Subcutaneous abdominal adipose tissue (tissue), 5 donors: ENCODE data around the gene KCNJ16.

Experiments used
- H3K27ac ChIP-seq: one replicate; pipeline ENCODE4 v1.7.0; 2013; ENCODE audit warnings: low read depth, mild to moderate bottlenecking, inconsistent platforms, low read length, moderate library complexity
- H3K27me3 ChIP-seq, 5 donors: one replicate each; pipeline ENCODE4 v1.7.0; 2013; ENCODE audit warnings: low read length in 5 of 5, inconsistent platforms in 1 of 5; ENCODE audit not compliant: control insufficient read depth in 5 of 5, insufficient read depth in 4 of 5
- H3K36me3 ChIP-seq, 5 donors: one replicate each; pipeline ENCODE4 v1.7.0; 2013; ENCODE audit warnings: low read length in 5 of 5; ENCODE audit not compliant: control insufficient read depth in 5 of 5, insufficient read depth in 5 of 5
- H3K4me1 ChIP-seq, 5 donors: one replicate each; pipeline ENCODE4 v1.7.0; 2013; ENCODE audit warnings: low read length in 5 of 5, mild to moderate bottlenecking in 3 of 5, moderate library complexity in 1 of 5; ENCODE audit not compliant: control insufficient read depth in 5 of 5, insufficient read depth in 5 of 5
- H3K4me3 ChIP-seq, 5 donors: one replicate each; pipeline ENCODE4 v1.7.0; 2013; ENCODE audit warnings: low read length in 5 of 5, low read depth in 1 of 5
- H3K9ac ChIP-seq, 5 donors: one replicate each; pipeline ENCODE4 v1.7.0; 2013; ENCODE audit warnings: low read length in 5 of 5, mild to moderate bottlenecking in 4 of 5, moderate library complexity in 3 of 5
- H3K9me3 ChIP-seq, 5 donors: one replicate each; pipeline ENCODE4 v1.7.0; 2013; ENCODE audit warnings: low read length in 5 of 5; ENCODE audit not compliant: control insufficient read depth in 5 of 5
- donor health status: healthy.
- donor health status: healthy.
- donor health status: healthy.
- donor health status: healthy.
- donor health status: healthy.

The KCNJ16 gene

GRCh38 chr17:70060415-70060814 is 14.6 kb upstream of the KCNJ16 start:
- Histone ChIP-seq H3K27ac (no peak overlapping the region), H3K36me3 (no peaks in the 10 kb centered on the region), H3K9me3 (no peaks in the 10 kb centered on the region), H3K9ac (no peak overlapping the region), H3K4me1 (no peaks in the 10 kb centered on the region), H3K27me3 (no peaks in the 10 kb centered on the region), H3K4me3 (no peak overlapping the region)

GRCh38 chr17:70067134-70067533 is 7.9 kb upstream of the KCNJ16 start:
- H3K27me3 ChIP-seq, result no peaks in the 10 kb centered on the region
- no peak overlapping the region for H3K9ac ChIP-seq
- H3K4me1 ChIP-seq, result peaks cover 0 to 30% (median 11%) of the 10 kb centered on the region in 5 donors
- H3K36me3 ChIP-seq, result no peaks in the 10 kb centered on the region
- H3K9me3 ChIP-seq, result no peaks in the 10 kb centered on the region
- no peak overlapping the region for H3K27ac ChIP-seq
- no peak overlapping the region for H3K4me3 ChIP-seq

GRCh38 chr17:70070305-70071027 is 4.6 kb upstream of the KCNJ16 start:
- peaks cover 0 to 30% (median 11%) of the 10 kb centered on the region in 5 donors for H3K4me1 ChIP-seq
- H3K9ac ChIP-seq, result no peak overlapping the region
- H3K9me3 ChIP-seq, result no peaks in the 10 kb centered on the region
- H3K27ac ChIP-seq, result no peak overlapping the region
- H3K4me3 ChIP-seq, result no peak overlapping the region
- no peaks in the 10 kb centered on the region for H3K36me3 ChIP-seq
- H3K27me3 ChIP-seq, result no peaks in the 10 kb centered on the region

GRCh38 chr17:70071127-70071526 is 3.9 kb upstream of the KCNJ16 start:
- H3K4me1 ChIP-seq, result peaks cover 0 to 32% (median 11%) of the 10 kb centered on the region in 5 donors

GRCh38 chr17:70071620-70072019 is 3.4 kb upstream of the KCNJ16 start:
- no peak overlapping the region for H3K4me3 ChIP-seq
- no peak overlapping the region for H3K27ac ChIP-seq
- H3K9me3 ChIP-seq, result no peaks in the 10 kb centered on the region
- no peaks in the 10 kb centered on the region for H3K36me3 ChIP-seq
- no peaks in the 10 kb centered on the region for H3K27me3 ChIP-seq
- H3K4me1 ChIP-seq, result peaks cover 0 to 33% (median 11%) of the 10 kb centered on the region in 5 donors
- H3K9ac ChIP-seq, result no peak overlapping the region

More at GRCh38 chr17:70071127-70071526, 3.9 kb upstream of the KCNJ16 start:
- no peaks in the 10 kb centered on the region for H3K27me3 ChIP-seq
- H3K27ac ChIP-seq, result no peak overlapping the region
- no peaks in the 10 kb centered on the region for H3K36me3 ChIP-seq
- no peak overlapping the region for H3K9ac ChIP-seq
- no peak overlapping the region for H3K4me3 ChIP-seq
- H3K9me3 ChIP-seq, result no peaks in the 10 kb centered on the region

- Histone ChIP-seq H3K9ac (no peak overlapping the region), H3K36me3 (no peaks in the 10 kb centered on the region), H3K27ac (no peak overlapping the region), H3K27me3 (no peaks in the 10 kb centered on the region), H3K4me3 (no peak overlapping the region), H3K4me1 (peaks cover 0 to 23% (median 3%) of the 10 kb centered on the region in 5 donors), H3K9me3 (no peaks in the 10 kb centered on the region)
Measured at GRCh38 chr17:70072546-70073309, 2.3 kb upstream of the KCNJ16 start.

GRCh38 chr17:70073310-70073709 is 1.7 kb upstream of the KCNJ16 start:
- no peaks in the 10 kb centered on the region for H3K9me3 ChIP-seq
- no peak overlapping the region for H3K9ac ChIP-seq
- no peaks in the 10 kb centered on the region for H3K27me3 ChIP-seq
- no peak overlapping the region for H3K4me3 ChIP-seq
- H3K27ac ChIP-seq, result no peak overlapping the region
- peaks cover 0 to 23% (median 3%) of the 10 kb centered on the region in 5 donors for H3K4me1 ChIP-seq
- no peaks in the 10 kb centered on the region for H3K36me3 ChIP-seq

GRCh38 chr17:70073799-70074198 is 1.2 kb upstream of the KCNJ16 start:
- no peaks in the 10 kb centered on the region for H3K9me3 ChIP-seq
- peaks cover 0 to 23% (median 3%) of the 10 kb centered on the region in 5 donors for H3K4me1 ChIP-seq
- H3K36me3 ChIP-seq, result no peaks in the 10 kb centered on the region
- H3K27me3 ChIP-seq, result no peaks in the 10 kb centered on the region
- no peak overlapping the region for H3K9ac ChIP-seq
- H3K27ac ChIP-seq, result no peak overlapping the region
- no peak overlapping the region for H3K4me3 ChIP-seq

- no peaks in the 10 kb centered on the region for H3K9me3 ChIP-seq
- H3K9ac ChIP-seq, result no peak overlapping the region
- H3K27me3 ChIP-seq, result no peaks in the 10 kb centered on the region
- H3K36me3 ChIP-seq, result no peaks in the 10 kb centered on the region
- H3K4me1 ChIP-seq, result peaks cover 0 to 21% (median 3%) of the 10 kb centered on the region in 5 donors
- H3K4me3 ChIP-seq, result no peak overlapping the region
- no peak overlapping the region for H3K27ac ChIP-seq
Measured at GRCh38 chr17:70074236-70074830, 692 bp upstream of the KCNJ16 start.

- Histone ChIP-seq H3K4me3 (no peak overlapping the region), H3K36me3 (no peaks in the 10 kb centered on the region), H3K9ac (no peak overlapping the region), H3K4me1 (peaks cover 0 to 10% (median 0%) of the 10 kb centered on the region in 5 donors), H3K27ac (no peak overlapping the region), H3K27me3 (no peaks in the 10 kb centered on the region), H3K9me3 (no peaks in the 10 kb centered on the region)
Measured at GRCh38 chr17:70076189-70076588, 1.2 kb downstream of the KCNJ16 start.
